Measurements from ENCODE around the gene FAM13B. TPM values are rescaled to one million over a fixed set of nuclear protein-coding genes. Genes with fewer than 3 reads are reported as not detected.

Gene FAM13B
- polyA plus RNA-seq, 2 donors: 5.0 to 6.3 TPM

GRCh38 chr5:138025285-138025684 is 7.6 kb downstream of the FAM13B start:
- no peaks in the 10 kb centered on the region for H3K36me3 ChIP-seq (ENCODE audit: control insufficient read depth in 2 of 2, insufficient read depth in 2 of 2, low read length in 1 of 2)
- H3K27me3 ChIP-seq (ENCODE audit: control insufficient read depth in 1 of 2, insufficient read depth in 2 of 2, low read length in 2 of 2): no peaks in the 10 kb centered on the region
- H3K4me3 ChIP-seq (ENCODE audit: low read depth in 1 of 2, low read length in 2 of 2): no peak overlapping the region
- peaks cover 0 to 2% of the 10 kb centered on the region in 2 donors for H3K4me1 ChIP-seq (ENCODE audit: control insufficient read depth in 2 of 2, insufficient read depth in 2 of 2, low read length in 1 of 2)
- H3K9me3 ChIP-seq (ENCODE audit: control insufficient read depth in 2 of 2, insufficient read depth in 1 of 2, low read depth in 1 of 2, low read length in 1 of 2): no peaks in the 10 kb centered on the region
- H3K27ac ChIP-seq (ENCODE audit: low read depth in 2 of 2, low read length in 1 of 2): no peak overlapping the region
- 40 to 76% methylated on average over 1 of the region's 1 CpG for WGBS, 2 donors

GRCh38 chr5:138024117-138024516 is 8.8 kb downstream of the FAM13B start:
- Histone ChIP-seq H3K36me3 (ENCODE audit: control insufficient read depth in 2 of 2, insufficient read depth in 2 of 2, low read length in 1 of 2) (no peaks in the 10 kb centered on the region), H3K27me3 (ENCODE audit: control insufficient read depth in 1 of 2, insufficient read depth in 2 of 2, low read length in 2 of 2) (no peaks in the 10 kb centered on the region), H3K9me3 (ENCODE audit: control insufficient read depth in 2 of 2, insufficient read depth in 1 of 2, low read depth in 1 of 2, low read length in 1 of 2) (no peaks in the 10 kb centered on the region), H3K4me3 (ENCODE audit: low read depth in 1 of 2, low read length in 2 of 2) (no peak overlapping the region), H3K27ac (ENCODE audit: low read depth in 2 of 2, low read length in 1 of 2) (no peak overlapping the region), H3K4me1 (ENCODE audit: control insufficient read depth in 2 of 2, insufficient read depth in 2 of 2, low read length in 1 of 2) (peaks cover 0 to 2% of the 10 kb centered on the region in 2 donors)

- no peaks in the 10 kb centered on the region for H3K9me3 ChIP-seq (ENCODE audit: control insufficient read depth in 2 of 2, insufficient read depth in 1 of 2, low read depth in 1 of 2, low read length in 1 of 2)
- no peaks in the 10 kb centered on the region for H3K27me3 ChIP-seq (ENCODE audit: control insufficient read depth in 1 of 2, insufficient read depth in 2 of 2, low read length in 2 of 2)
- H3K36me3 ChIP-seq (ENCODE audit: control insufficient read depth in 2 of 2, insufficient read depth in 2 of 2, low read length in 1 of 2): no peaks in the 10 kb centered on the region
- 93 to 97% methylated on average over 3 of the region's 3 CpGs for WGBS, 2 donors
- H3K4me3 ChIP-seq (ENCODE audit: low read depth in 1 of 2, low read length in 2 of 2): no peak overlapping the region
- peaks cover 0 to 2% of the 10 kb centered on the region in 2 donors for H3K4me1 ChIP-seq (ENCODE audit: control insufficient read depth in 2 of 2, insufficient read depth in 2 of 2, low read length in 1 of 2)
- no peak overlapping the region for H3K27ac ChIP-seq (ENCODE audit: low read depth in 2 of 2, low read length in 1 of 2)
Observed at GRCh38 chr5:138022912-138023311, 10.0 kb downstream of the FAM13B start.

- 0 to 7% methylated on average over 1 of the region's 1 CpG for WGBS, 2 donors
- H3K4me1 ChIP-seq (ENCODE audit: control insufficient read depth in 2 of 2, insufficient read depth in 2 of 2, low read length in 1 of 2): peaks cover 0 to 2% of the 10 kb centered on the region in 2 donors
Observed at GRCh38 chr5:138021771-138022170, 11.1 kb downstream of the FAM13B start.

GRCh38 chr5:138018849-138019248 is 14.0 kb downstream of the FAM13B start:
- H3K27me3 ChIP-seq (ENCODE audit: control insufficient read depth in 1 of 2, insufficient read depth in 2 of 2, low read length in 2 of 2): no peaks in the 10 kb centered on the region
- no peaks in the 10 kb centered on the region for H3K9me3 ChIP-seq (ENCODE audit: control insufficient read depth in 2 of 2, insufficient read depth in 1 of 2, low read depth in 1 of 2, low read length in 1 of 2)
- WGBS, 2 donors: 60 to 71% methylated on average over 3 of the region's 3 CpGs
- no peak overlapping the region for H3K27ac ChIP-seq (ENCODE audit: low read depth in 2 of 2, low read length in 1 of 2)
- no peaks in the 10 kb centered on the region for H3K36me3 ChIP-seq (ENCODE audit: control insufficient read depth in 2 of 2, insufficient read depth in 2 of 2, low read length in 1 of 2)
- no peak overlapping the region for H3K4me3 ChIP-seq (ENCODE audit: low read depth in 1 of 2, low read length in 2 of 2)
- peaks cover 0 to 2% of the 10 kb centered on the region in 2 donors for H3K4me1 ChIP-seq (ENCODE audit: control insufficient read depth in 2 of 2, insufficient read depth in 2 of 2, low read length in 1 of 2)

More at GRCh38 chr5:138021771-138022170, 11.1 kb downstream of the FAM13B start:
- H3K4me3 ChIP-seq (ENCODE audit: low read depth in 1 of 2, low read length in 2 of 2): no peak overlapping the region
- H3K27me3 ChIP-seq (ENCODE audit: control insufficient read depth in 1 of 2, insufficient read depth in 2 of 2, low read length in 2 of 2): no peaks in the 10 kb centered on the region
- no peak overlapping the region for H3K27ac ChIP-seq (ENCODE audit: low read depth in 2 of 2, low read length in 1 of 2)
- H3K36me3 ChIP-seq (ENCODE audit: control insufficient read depth in 2 of 2, insufficient read depth in 2 of 2, low read length in 1 of 2): no peaks in the 10 kb centered on the region
- no peaks in the 10 kb centered on the region for H3K9me3 ChIP-seq (ENCODE audit: control insufficient read depth in 2 of 2, insufficient read depth in 1 of 2, low read depth in 1 of 2, low read length in 1 of 2)

- H3K9me3 ChIP-seq (ENCODE audit: control insufficient read depth in 2 of 2, insufficient read depth in 1 of 2, low read depth in 1 of 2, low read length in 1 of 2): no peaks in the 10 kb centered on the region
- no peaks in the 10 kb centered on the region for H3K4me1 ChIP-seq (ENCODE audit: control insufficient read depth in 2 of 2, insufficient read depth in 2 of 2, low read length in 1 of 2)
- WGBS, 2 donors: 96 to 99% methylated on average over 2 of the region's 2 CpGs
- no peaks in the 10 kb centered on the region for H3K36me3 ChIP-seq (ENCODE audit: control insufficient read depth in 2 of 2, insufficient read depth in 2 of 2, low read length in 1 of 2)
- H3K27me3 ChIP-seq (ENCODE audit: control insufficient read depth in 1 of 2, insufficient read depth in 2 of 2, low read length in 2 of 2): no peaks in the 10 kb centered on the region
- no peak overlapping the region for H3K27ac ChIP-seq (ENCODE audit: low read depth in 2 of 2, low read length in 1 of 2)
- no peak overlapping the region for H3K4me3 ChIP-seq (ENCODE audit: low read depth in 1 of 2, low read length in 2 of 2)
Observed at GRCh38 chr5:138015916-138016315, 17.0 kb downstream of the FAM13B start.

GRCh38 chr5:138011991-138012390 is 20.9 kb downstream of the FAM13B start:
- no peak overlapping the region for H3K4me3 ChIP-seq (ENCODE audit: low read depth in 1 of 2, low read length in 2 of 2)
- H3K27me3 ChIP-seq (ENCODE audit: control insufficient read depth in 1 of 2, insufficient read depth in 2 of 2, low read length in 2 of 2): no peaks in the 10 kb centered on the region
- peaks cover 0 to 2% of the 10 kb centered on the region in 2 donors for H3K36me3 ChIP-seq (ENCODE audit: control insufficient read depth in 2 of 2, insufficient read depth in 2 of 2, low read length in 1 of 2)
- no peaks in the 10 kb centered on the region for H3K9me3 ChIP-seq (ENCODE audit: control insufficient read depth in 2 of 2, insufficient read depth in 1 of 2, low read depth in 1 of 2, low read length in 1 of 2)
- no peak overlapping the region for H3K27ac ChIP-seq (ENCODE audit: low read depth in 2 of 2, low read length in 1 of 2)
- H3K4me1 ChIP-seq (ENCODE audit: control insufficient read depth in 2 of 2, insufficient read depth in 2 of 2, low read length in 1 of 2): no peaks in the 10 kb centered on the region

- H3K27ac ChIP-seq (ENCODE audit: low read depth in 2 of 2, low read length in 1 of 2): no peak overlapping the region
- no peaks in the 10 kb centered on the region for H3K36me3 ChIP-seq (ENCODE audit: control insufficient read depth in 2 of 2, insufficient read depth in 2 of 2, low read length in 1 of 2)
- no peaks in the 10 kb centered on the region for H3K4me1 ChIP-seq (ENCODE audit: control insufficient read depth in 2 of 2, insufficient read depth in 2 of 2, low read length in 1 of 2)
- no peak overlapping the region for H3K4me3 ChIP-seq (ENCODE audit: low read depth in 1 of 2, low read length in 2 of 2)
- H3K9me3 ChIP-seq (ENCODE audit: control insufficient read depth in 2 of 2, insufficient read depth in 1 of 2, low read depth in 1 of 2, low read length in 1 of 2): no peaks in the 10 kb centered on the region
- 78 to 79% methylated on average over 6 of the region's 6 CpGs for WGBS, 2 donors
- H3K27me3 ChIP-seq (ENCODE audit: control insufficient read depth in 1 of 2, insufficient read depth in 2 of 2, low read length in 2 of 2): no peaks in the 10 kb centered on the region
Observed at GRCh38 chr5:138000102-138000723, 32.7 kb downstream of the FAM13B start.

- Histone ChIP-seq H3K9me3 (ENCODE audit: control insufficient read depth in 2 of 2, insufficient read depth in 1 of 2, low read depth in 1 of 2, low read length in 1 of 2) (no peaks in the 10 kb centered on the region), H3K4me3 (ENCODE audit: low read depth in 1 of 2, low read length in 2 of 2) (no peak overlapping the region), H3K27me3 (ENCODE audit: control insufficient read depth in 1 of 2, insufficient read depth in 2 of 2, low read length in 2 of 2) (no peaks in the 10 kb centered on the region), H3K4me1 (ENCODE audit: control insufficient read depth in 2 of 2, insufficient read depth in 2 of 2, low read length in 1 of 2) (no peaks in the 10 kb centered on the region), H3K36me3 (ENCODE audit: control insufficient read depth in 2 of 2, insufficient read depth in 2 of 2, low read length in 1 of 2) (no peaks in the 10 kb centered on the region), H3K27ac (ENCODE audit: low read depth in 2 of 2, low read length in 1 of 2) (no peak overlapping the region)
- WGBS, 2 donors: 87 to 93% methylated on average over 1 of the region's 1 CpG
Observed at GRCh38 chr5:137997726-137998213, 35.1 kb downstream of the FAM13B start.

GRCh38 chr5:137995749-137996128 is 37.1 kb downstream of the FAM13B start:
- no peaks in the 10 kb centered on the region for H3K4me1 ChIP-seq (ENCODE audit: control insufficient read depth in 2 of 2, insufficient read depth in 2 of 2, low read length in 1 of 2)
- no peaks in the 10 kb centered on the region for H3K36me3 ChIP-seq (ENCODE audit: control insufficient read depth in 2 of 2, insufficient read depth in 2 of 2, low read length in 1 of 2)

More at GRCh38 chr5:137995749-137996128, 37.1 kb downstream of the FAM13B start:
- WGBS, 2 donors: 72 to 79% methylated on average over 3 of the region's 3 CpGs
- H3K4me3 ChIP-seq (ENCODE audit: low read depth in 1 of 2, low read length in 2 of 2): no peak overlapping the region
- no peak overlapping the region for H3K27ac ChIP-seq (ENCODE audit: low read depth in 2 of 2, low read length in 1 of 2)
- no peaks in the 10 kb centered on the region for H3K9me3 ChIP-seq (ENCODE audit: control insufficient read depth in 2 of 2, insufficient read depth in 1 of 2, low read depth in 1 of 2, low read length in 1 of 2)
- H3K27me3 ChIP-seq (ENCODE audit: control insufficient read depth in 1 of 2, insufficient read depth in 2 of 2, low read length in 2 of 2): no peaks in the 10 kb centered on the region
